H1 (cell line): ENCODE measurements around the gene NGFR. TPM values are rescaled to one million over a fixed set of nuclear protein-coding genes. Genes with fewer than 3 reads are reported as not detected.

ENCODE experiments used
- CTCF ChIA-PET: fragments of 300-600 bp; sonication (Branson Sonifier 250); formaldehyde crosslinking; loops from one replicate; lab custom pipeline; 2021; ENCODE audit not compliant: partially characterized antibody; lab: Charles Lee
- POLR2A ChIA-PET: fragments of 300-600 bp; sonication (Branson Sonifier 250); formaldehyde crosslinking; loops from one replicate; lab custom pipeline; 2021; ENCODE audit warnings: inconsistent platforms; ENCODE audit not compliant: partially characterized antibody; lab: Charles Lee
- DNase-seq, 2 experiments: peaks; one replicate each; pipeline versions ENCODE4 v3.0.0 to v3.0.0-alpha.2; 2010 to 2022; ENCODE audit warnings: low spot score in 2 of 2, low read depth in 1 of 2, mixed read lengths in 1 of 2
- FAIRE-seq: peaks from 2 replicates; lab custom pipeline; 2011; peaks lifted over from hg19 to GRCh38; lab: Jason Lieb, UNC
- H2AFZ ChIP-seq: 2 replicates; pipeline ENCODE4 v1.8.1; 2012; ENCODE audit warnings: low read length, inconsistent platforms
- H2AK5ac ChIP-seq: 2 replicates; pipeline ENCODE4 v1.6.1; 2013; ENCODE audit warnings: low read depth, low read length
- H2BK120ac ChIP-seq: replicated peaks from 2 replicates; pipeline ENCODE3; 2013; ENCODE audit warnings: low read depth, low read length, inconsistent platforms
- H2BK12ac ChIP-seq: 2 replicates; pipeline ENCODE4 v1.6.1; 2013; ENCODE audit warnings: low read depth, low read length
- H2BK15ac ChIP-seq: 2 replicates; pipeline ENCODE4 v1.6.1; 2013; ENCODE audit warnings: low read length
- H2BK20ac ChIP-seq: 2 replicates; pipeline ENCODE4 v1.6.1; 2013; ENCODE audit warnings: low read length
- H2BK5ac ChIP-seq: 2 replicates; pipeline ENCODE4 v1.6.1; 2013; ENCODE audit warnings: low read depth, low read length
- H3K14ac ChIP-seq: 2 replicates; pipeline ENCODE4 v1.6.1; 2013; ENCODE audit warnings: inconsistent platforms; ENCODE audit not compliant: insufficient read length
- H3K18ac ChIP-seq: 2 replicates; pipeline ENCODE4 v1.6.1; 2013; ENCODE audit warnings: low read length; ENCODE audit errors: extremely low read depth
- H3K23ac ChIP-seq: 2 replicates; pipeline ENCODE4 v1.6.1; 2013; ENCODE audit warnings: inconsistent platforms; ENCODE audit not compliant: insufficient read length
- H3K23me2 ChIP-seq: 2 replicates; pipeline ENCODE4 v1.6.1; 2013; ENCODE audit warnings: low read depth, low read length
- H3K27ac ChIP-seq: 2 replicates; pipeline ENCODE4 v1.6.1; 2011; ENCODE audit warnings: low read depth, low read length, inconsistent platforms
- H3K27me3 ChIP-seq, 4 experiments: replicated peaks in 1 of 4; 1 replicate in 1 of 4; 2 replicates in 3 of 4; pipeline versions ENCODE4 v1.6.1 to v1.8.1; 2011 to 2013; ENCODE audit warnings: low read length in 3 of 4, mild to moderate bottlenecking in 3 of 4, inconsistent platforms in 2 of 4, mixed read lengths in 2 of 4, moderate library complexity in 1 of 4; ENCODE audit not compliant: control insufficient read depth in 3 of 4, insufficient read depth in 3 of 4; ENCODE audit errors: extremely low read depth in 1 of 4
- H3K36me3 ChIP-seq, 4 experiments: 2 replicates each; pipeline versions ENCODE4 v1.6.1 to v1.8.1; 2011 to 2013; ENCODE audit warnings: mild to moderate bottlenecking in 4 of 4, low read length in 3 of 4, moderate library complexity in 2 of 4, control low read depth in 1 of 4, inconsistent platforms in 1 of 4; ENCODE audit not compliant: insufficient read depth in 4 of 4, control insufficient read depth in 2 of 4
- H3K4ac ChIP-seq: replicated peaks from 2 replicates; pipeline ENCODE3; 2013; ENCODE audit warnings: low read length, low read depth, mixed read lengths, inconsistent platforms; ENCODE audit not compliant: insufficient read length
- H3K4me1 ChIP-seq, 4 experiments: replicated peaks in 1 of 4; 1 replicate in 1 of 4; 2 replicates in 3 of 4; pipeline versions ENCODE4 v1.6.1 to v1.8.1; 2011 to 2013; ENCODE audit warnings: low read length in 3 of 4, inconsistent platforms in 2 of 4, mixed read lengths in 1 of 4; ENCODE audit not compliant: insufficient read depth in 4 of 4, control insufficient read depth in 3 of 4
- H3K4me2 ChIP-seq, 2 experiments: 2 replicates each; pipeline versions ENCODE4 v1.6.1 to v1.8.1; 2011 to 2013; ENCODE audit warnings: low read depth in 2 of 2, low read length in 2 of 2, control low read depth in 1 of 2, inconsistent platforms in 1 of 2, mild to moderate bottlenecking in 1 of 2; ENCODE audit not compliant: insufficient read depth in 1 of 2
- H3K4me3 ChIP-seq, 4 experiments: fragments of 200-600, 300-600 bp in 1 of 4; sonication (generic), shearing (Covaris generic), sonication (Bioruptor Twin) in 1 of 4; 2 replicates each; pipeline versions ENCODE4 v1.5.1 to v1.8.1; 2011 to 2016; ENCODE audit warnings: low read length in 4 of 4, low read depth in 3 of 4, control low read depth in 2 of 4, inconsistent platforms in 2 of 4, mild to moderate bottlenecking in 2 of 4, mixed read lengths in 1 of 4, moderate library complexity in 1 of 4; ENCODE audit not compliant: insufficient read depth in 2 of 4; ENCODE audit errors: extremely low read depth in 1 of 4
- H3K56ac ChIP-seq: replicated peaks from 2 replicates; pipeline ENCODE3; 2013; ENCODE audit warnings: low read depth, mild to moderate bottlenecking, mixed read lengths, low read length, inconsistent platforms; ENCODE audit not compliant: insufficient read length
- H3K79me1 ChIP-seq: 2 replicates; pipeline ENCODE4 v1.6.1; 2013; ENCODE audit warnings: low read depth, low read length, control low read depth
- H3K79me2 ChIP-seq, 2 experiments: 2 replicates each; pipeline versions ENCODE4 v1.6.1 to v1.8.1; 2012 to 2013; ENCODE audit warnings: low read length in 2 of 2, mild to moderate bottlenecking in 2 of 2, inconsistent platforms in 1 of 2; ENCODE audit not compliant: insufficient read depth in 2 of 2, control insufficient read depth in 1 of 2
- H3K9ac ChIP-seq, 4 experiments: replicated peaks in 1 of 4; 1 replicate in 1 of 4; 2 replicates in 3 of 4; pipeline versions ENCODE4 v1.6.1 to v1.8.1; 2011 to 2013; ENCODE audit warnings: low read depth in 3 of 4, low read length in 3 of 4, control low read depth in 2 of 4, mild to moderate bottlenecking in 2 of 4, moderate library complexity in 2 of 4, inconsistent platforms in 1 of 4; ENCODE audit errors: extremely low read depth in 1 of 4
- H3K9me3 ChIP-seq, 2 experiments: 2 replicates each; pipeline versions ENCODE4 v1.6.1 to v1.8.1; 2012 to 2013; ENCODE audit warnings: mild to moderate bottlenecking in 2 of 2, moderate library complexity in 2 of 2, control low read depth in 1 of 2, inconsistent platforms in 1 of 2, low read depth in 1 of 2, low read length in 1 of 2, mixed read lengths in 1 of 2; ENCODE audit not compliant: insufficient read depth in 2 of 2
- H4K20me1 ChIP-seq, 2 experiments: replicated peaks in 1 of 2; 2 replicates each; pipeline versions ENCODE3 to v1.8.1; 2011 to 2013; ENCODE audit warnings: inconsistent platforms in 2 of 2, low read length in 2 of 2, mild to moderate bottlenecking in 1 of 2; ENCODE audit not compliant: insufficient read depth in 2 of 2, control insufficient read depth in 1 of 2
- H4K5ac ChIP-seq: 2 replicates; pipeline ENCODE4 v1.6.1; 2013; ENCODE audit warnings: low read length, low read depth, mixed read lengths, inconsistent platforms; ENCODE audit not compliant: insufficient read length
- H4K8ac ChIP-seq: 2 replicates; pipeline ENCODE4 v1.8.0; 2013; ENCODE audit warnings: mild to moderate bottlenecking, moderate library complexity, low read length, inconsistent platforms; ENCODE audit not compliant: insufficient read depth; ENCODE audit errors: extremely low read depth
- H4K91ac ChIP-seq: replicated peaks from 2 replicates; pipeline ENCODE3; 2013; ENCODE audit warnings: low read length, mixed read lengths, inconsistent platforms; ENCODE audit not compliant: insufficient read length
- ASH2L ChIP-seq: fragments of 200-600, 300-600 bp; sonication (generic); IDR thresholded peaks from one replicate; pipeline ENCODE4 v1.7.1; 2017; ENCODE audit warnings: low read length
- BACH1 ChIP-seq: IDR thresholded peaks from 2 replicates; pipeline ENCODE4 v1.6.1; 2012; ENCODE audit warnings: low read length, improper control_type of control experiment
- CEBPB ChIP-seq: IDR thresholded peaks from 2 replicates; pipeline ENCODE4 v1.6.1; 2012; ENCODE audit warnings: low read depth, low read length
- EGR1 ChIP-seq: IDR thresholded peaks from 2 replicates; pipeline ENCODE4 v1.6.1; 2011; ENCODE audit warnings: low read depth, low read length, borderline replicate concordance
- GTF2F1 ChIP-seq: IDR thresholded peaks from 2 replicates; pipeline ENCODE4 v1.6.1; 2012; ENCODE audit warnings: low read depth, low read length, improper control_type of control experiment, borderline replicate concordance
- JUN ChIP-seq: IDR thresholded peaks from 2 replicates; pipeline ENCODE4 v1.6.1; 2011; ENCODE audit warnings: low read depth, mild to moderate bottlenecking, improper control_type of control experiment, low read length
- JUND ChIP-seq: IDR thresholded peaks from 2 replicates; pipeline ENCODE4 v1.6.1; 2011; ENCODE audit warnings: mild to moderate bottlenecking, improper control_type of control experiment, low read length
- MAFK ChIP-seq: IDR thresholded peaks from 2 replicates; pipeline ENCODE4 v1.6.1; 2012; ENCODE audit warnings: low read depth, mild to moderate bottlenecking, improper control_type of control experiment, low read length
- NRF1 ChIP-seq: IDR thresholded peaks from 2 replicates; pipeline ENCODE4 v1.6.1; 2011; ENCODE audit warnings: mild to moderate bottlenecking, low read depth, low read length, improper control_type of control experiment
- RAD21 ChIP-seq, 2 experiments: IDR thresholded peaks in 1 of 2; conservative IDR thresholded peaks in 1 of 2; 2 replicates each; pipeline ENCODE4 v1.6.1; 2011; ENCODE audit warnings: low read depth in 2 of 2, low read length in 2 of 2, improper control_type of control experiment in 1 of 2, inconsistent platforms in 1 of 2, mild to moderate bottlenecking in 1 of 2, moderate library complexity in 1 of 2
- TEAD4 ChIP-seq: IDR thresholded peaks from 2 replicates; pipeline ENCODE4 v1.6.1; 2012; ENCODE audit warnings: low read depth, low read length, inconsistent platforms, mixed read lengths
- ZNF274 ChIP-seq: IDR thresholded peaks from 2 replicates; pipeline ENCODE4 v1.7.0; 2012; ENCODE audit warnings: low read length, borderline replicate concordance; ENCODE audit errors: extremely low read depth
- whole genome bisulfite sequencing, 2 experiments: shearing (Covaris generic) in 1 of 2; methylation state at CpG; one replicate each; pipeline versions ENCODE4 v1.1.6 to v1.1.7; 2013 to 2015; ENCODE audit warnings: low lambda C conversion rate in 2 of 2, mixed read lengths in 2 of 2, inconsistent platforms in 1 of 2, low coverage in 1 of 2, missing lambda C conversion rate in 1 of 2; ENCODE audit not compliant: insufficient replicate concordance in 2 of 2, insufficient coverage in 1 of 2, insufficient read length in 1 of 2; ENCODE audit errors: extremely low coverage in 1 of 2, missing lambda C conversion rate in 1 of 2; 5-methylcytosine and 5-hydroxymethylcytosine counted together
- polyA plus RNA-seq, 7 experiments: library from polyadenylated mRNA; depleted of rRNA in 3 of 7; stranded (reverse) in 5 of 7; unstranded in 2 of 7; fragments of >200 nt in 5 of 7; fragments of 200-250 nt in 2 of 7; gene quantifications; 1 replicate in 5 of 7; 2 replicates in 1 of 7; 4 replicates in 1 of 7; pipeline versions ENCODE4 v1.2.1 to v1.2.3, GENCODE V29; 2011 to 2013; ENCODE audit warnings: missing spikeins in 2 of 7, mixed read lengths in 2 of 7
- total RNA-seq: library from RNA; stranded (reverse); fragmentation: NEBNext Ultra II Directional; extraction: Animal tissue kit (Norgen Biotek cat#: 25700); gene quantifications from 2 replicates; pipeline ENCODE4 v1.2.1, GENCODE V29; 2021

Gene NGFR
- total and polyA plus RNA-seq, 2 of the 8 experiments (the other 6 are each of a cell fraction or from before 2014, with no cell fraction given): 8.1 to 10.3 TPM

DNA sequence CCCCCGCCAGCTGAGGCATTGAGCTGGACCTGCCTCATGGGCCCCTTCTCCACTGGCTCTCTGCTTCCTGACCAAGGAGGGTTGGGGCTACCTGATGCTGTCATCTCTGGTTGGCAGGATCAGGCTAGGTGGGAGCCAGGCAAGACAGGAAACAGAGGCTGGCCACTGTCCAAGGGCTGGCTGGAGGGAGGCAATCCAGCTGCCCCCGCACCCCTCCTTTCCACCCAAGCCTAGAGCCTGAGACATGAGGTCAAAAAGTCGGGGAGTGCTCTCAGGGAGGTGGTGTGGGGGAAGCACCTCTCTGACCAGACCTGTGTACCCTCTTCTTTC, 14.5 kb downstream of the NGFR start:
- Histone ChIP-seq H3K56ac (no peak overlapping the region), H3K23me2 (peaks cover 2% of the 10 kb centered on the region; the same call in 1 of the 2 replicates), H3K36me3 (no peaks in the 10 kb centered on the region; a peak in 1 of 8 replicates), H3K4me2 (no peak overlapping the region), H3K79me1 (no peaks in the 10 kb centered on the region), H2BK120ac (peak overlapping the region; percentile 2), H3K14ac (no peak overlapping the region), H2AK5ac (peak overlapping the region; percentile 70; the same call in 1 of the 2 replicates), H2AFZ (no peak overlapping the region), H4K91ac (peak overlapping the region; percentile 77), H3K4ac (no peak overlapping the region), H3K9ac (no peak overlapping the region), H4K20me1 (no peaks in the 10 kb centered on the region), H2BK20ac (0 out of 2 replicates have a peak overlapping the region, but pooled peaks have one; percentile 48), H3K18ac (peak overlapping the region; percentile 62; the same call in 1 of the 2 replicates), H3K27me3 (peaks cover 0 to 2% (median 0%) of the 10 kb centered on the region in 4 experiments; a peak in 1 of 7 replicates), H4K5ac (no peak overlapping the region), H3K79me2 (no peaks in the 10 kb centered on the region), H3K9me3 (no peaks in the 10 kb centered on the region), H3K4me3 (no peak overlapping the region), H3K27ac (no peak overlapping the region), H2BK5ac (peak overlapping the region; percentile 95; the same call in 1 of the 2 replicates), H2BK15ac (peak overlapping the region; percentile 55; the same call in 1 of the 2 replicates), H2BK12ac (peak overlapping the region; percentile 94), H4K8ac (peak overlapping the region; percentile 18), H3K4me1 (peaks cover 6 to 50% (median 31%) of the 10 kb centered on the region in 4 experiments), H3K23ac (no peak overlapping the region)
- WGBS, 2 experiments: 92% methylated on average over 3 of the region's 3 CpGs; no CpG with 5 or more reads in 1 of the 2 experiments
- TF ChIP-seq MAFK (no peak), JUN (no peak), ZNF274 (no peak), BACH1 (no peak), TEAD4 (no peak), NRF1 (no peak), JUND (no peak), RAD21 (IDR thresholded peaks at IDR 0.05 in 1 of 2, conservative IDR thresholded peaks at IDR 0.05 in 1 of 2; ENCODE audit: low read depth in 2 of 2, low read length in 2 of 2) (no peak), ASH2L (no peak), CEBPB (no peak), GTF2F1 (no peak), EGR1 (no peak)
- DNase-seq (no peak), FAIRE-seq (no peak)
- CTCF ChIA-PET: interaction anchor here (0.6 to 15.4 kb wide), 10 partner anchors 11 to 249 kb away, joined by 3 to 210 read pairs (median 16); partner anchors contain the start of gene NGFR
- POLR2A ChIA-PET: no interaction called here
